Activated CD4-positive, alpha-beta memory T cell treated with anti-CD3 and anti-CD28 coated beads for 36 hours (primary cell): Measurements from ENCODE around the gene CCL24. TPM values are rescaled to one million over a fixed set of nuclear protein-coding genes. Genes with fewer than 3 reads are reported as not detected.

ENCODE experiments used
- CTCF ChIA-PET: fragments of 350-600 bp; sonication (Branson Sonifier 250); formaldehyde crosslinking; loops from one replicate; lab custom pipeline; 2021; ENCODE audit warnings: antibody characterized with exemption, inconsistent platforms; lab: Charles Lee
- POLR2A ChIA-PET: fragments of 350-600 bp; sonication (Branson Sonifier 250); formaldehyde crosslinking; loops from one replicate; lab custom pipeline; 2021; ENCODE audit warnings: antibody characterized with exemption; lab: Charles Lee
- DNase-seq: peaks from one replicate; pipeline ENCODE4 v3.0.0-alpha.2; 2020
- H3K27ac Mint-ChIP-seq: one replicate; pipeline ENCODE4 v1.8.0; 2021; ENCODE audit warnings: mixed read lengths
- H3K27me3 Mint-ChIP-seq: one replicate; pipeline ENCODE4 v1.8.0; 2021; ENCODE audit warnings: mixed read lengths
- H3K36me3 Mint-ChIP-seq: one replicate; pipeline ENCODE4 v1.8.0; 2021; ENCODE audit warnings: mixed read lengths
- H3K4me1 Mint-ChIP-seq: one replicate; pipeline ENCODE4 v1.8.0; 2021; ENCODE audit warnings: low read depth, mixed read lengths
- H3K4me3 Mint-ChIP-seq: one replicate; pipeline ENCODE4 v1.8.0; 2021; ENCODE audit warnings: mild to moderate bottlenecking, mixed read lengths
- H3K9me3 Mint-ChIP-seq: one replicate; pipeline ENCODE4 v1.8.0; 2021; ENCODE audit warnings: mixed read lengths
- intact Hi-C: fragments of 100-400 bp; cut with micrococcal nuclease; formaldehyde crosslinking; loops from one replicate; pipeline ENCODE4 v1.15.1; 2023
- total RNA-seq, 2 experiments: library from RNA; stranded (reverse); gene quantifications; one replicate each; pipeline ENCODE4 v1.2.3, GENCODE V29; 2021

CCL24 gene
- total RNA-seq, 2 experiments from 2014 or later = not detected

DNA sequence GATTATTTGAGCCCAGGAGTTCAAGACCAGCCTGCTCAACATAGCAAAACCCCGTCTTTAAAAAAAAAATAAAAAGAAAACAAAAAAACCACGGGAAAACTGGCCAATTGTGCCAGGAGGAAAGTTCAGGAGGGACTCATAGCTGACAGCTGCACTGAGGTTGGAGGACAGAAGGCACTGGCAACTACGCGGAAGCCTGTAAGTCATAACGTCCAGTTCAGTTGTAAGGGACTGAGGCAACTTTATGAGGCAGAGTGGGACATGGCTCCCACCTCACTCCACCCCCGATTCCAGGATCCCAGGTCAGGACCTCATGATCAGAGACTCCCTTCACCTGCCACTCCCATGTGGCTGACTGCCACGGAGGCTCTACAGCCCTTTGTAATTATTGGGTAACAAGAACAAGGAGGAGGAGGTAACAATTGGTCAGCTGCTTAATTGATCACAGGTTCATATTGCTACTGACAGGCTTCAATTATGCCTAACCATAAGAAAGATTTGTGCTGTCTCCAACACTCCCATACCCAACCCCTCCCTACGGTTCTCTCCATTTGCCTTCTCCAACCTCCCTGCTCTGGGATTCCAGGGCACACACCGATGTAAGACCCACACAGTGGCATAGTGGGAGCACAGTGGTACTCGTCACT is 1.9 kb upstream of the CCL24 start:
- POLR2A ChIA-PET = no interaction called here
- no peaks in the 10 kb centered on the region for H3K4me1 Mint-ChIP-seq
- CTCF ChIA-PET = no interaction called here
- no peak overlapping the region for H3K4me3 Mint-ChIP-seq
- H3K27me3 Mint-ChIP-seq = peaks cover 4% of the 10 kb centered on the region
- H3K9me3 Mint-ChIP-seq = no peaks in the 10 kb centered on the region
- H3K36me3 Mint-ChIP-seq = no peaks in the 10 kb centered on the region
- intact Hi-C loops = no loop called here
- no peak overlapping the region for H3K27ac Mint-ChIP-seq
- DNase-seq = no peak

DNA sequence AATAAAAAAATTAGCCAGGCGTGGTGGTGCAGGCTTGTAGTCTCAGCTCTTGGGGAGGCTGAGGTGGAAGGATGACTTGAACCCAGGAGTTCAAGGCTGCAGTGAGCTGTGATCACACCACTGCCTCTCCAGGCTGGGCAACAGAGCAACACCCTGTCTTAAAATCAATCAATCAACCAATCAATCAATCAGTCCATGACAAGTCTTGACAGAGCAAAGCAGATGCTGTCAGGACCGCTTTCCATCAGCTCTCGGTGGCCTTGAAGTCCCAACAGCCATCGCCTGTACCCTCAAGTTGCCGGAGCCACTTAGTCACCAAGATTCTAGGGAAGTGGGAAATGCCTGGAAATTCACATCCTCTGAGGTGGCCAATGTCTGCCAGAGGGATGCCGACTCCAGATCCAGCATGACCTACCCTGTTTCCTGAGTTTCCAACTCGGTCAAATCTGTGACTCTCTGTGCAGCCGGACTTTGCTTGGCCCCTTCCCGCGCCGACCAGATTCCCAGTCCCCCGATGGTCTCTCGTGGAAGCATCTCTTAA is 871 bp upstream of the CCL24 start:
- Mint-ChIP-seq H3K36me3 (no peaks in the 10 kb centered on the region), H3K4me1 (no peaks in the 10 kb centered on the region), H3K27me3 (peaks cover 4% of the 10 kb centered on the region), H3K27ac (no peak overlapping the region), H3K9me3 (no peaks in the 10 kb centered on the region), H3K4me3 (no peak overlapping the region)
- no peak for DNase-seq
- intact Hi-C loops = no loop called here
- POLR2A ChIA-PET = no interaction called here
- CTCF ChIA-PET = no interaction called here

- intact Hi-C loops = no loop called here
- Mint-ChIP-seq H3K4me3 (no peak overlapping the region), H3K27me3 (peaks cover 4% of the 10 kb centered on the region), H3K9me3 (no peaks in the 10 kb centered on the region), H3K36me3 (no peaks in the 10 kb centered on the region), H3K4me1 (no peaks in the 10 kb centered on the region), H3K27ac (no peak overlapping the region)
- CTCF ChIA-PET = interaction anchor here (0.6 kb wide), 1 partner anchor 375 kb away, joined by 3 read pairs; no protein-coding TSS in a partner anchor
- DNase-seq = no peak
- POLR2A ChIA-PET = no interaction called here
Observed at GRCh38 chr7:75813084-75813483, 522 bp downstream of the CCL24 start.

GRCh38 chr7:75811894-75812678 is 1.5 kb downstream of the CCL24 start:
- ChIA-PET POLR2A (no interaction called here), CTCF (no interaction called here)
- peaks cover 4% of the 10 kb centered on the region for H3K27me3 Mint-ChIP-seq
- no peaks in the 10 kb centered on the region for H3K4me1 Mint-ChIP-seq
- intact Hi-C loops = no loop called here
- no peaks in the 10 kb centered on the region for H3K36me3 Mint-ChIP-seq
- no peak overlapping the region for H3K27ac Mint-ChIP-seq
- no peak overlapping the region for H3K4me3 Mint-ChIP-seq
- DNase-seq = no peak
- peaks cover 8% of the 10 kb centered on the region for H3K9me3 Mint-ChIP-seq

GRCh38 chr7:75809396-75809795 is 4.2 kb downstream of the CCL24 start:
- POLR2A ChIA-PET = no interaction called here
- CTCF ChIA-PET = no interaction called here
- Mint-ChIP-seq H3K4me3 (no peak overlapping the region), H3K4me1 (no peaks in the 10 kb centered on the region), H3K27ac (no peak overlapping the region), H3K36me3 (peaks cover 4% of the 10 kb centered on the region), H3K27me3 (peaks cover 4% of the 10 kb centered on the region), H3K9me3 (peaks cover 15% of the 10 kb centered on the region)
- intact Hi-C loops = no loop called here
- DNase-seq = no peak

DNA sequence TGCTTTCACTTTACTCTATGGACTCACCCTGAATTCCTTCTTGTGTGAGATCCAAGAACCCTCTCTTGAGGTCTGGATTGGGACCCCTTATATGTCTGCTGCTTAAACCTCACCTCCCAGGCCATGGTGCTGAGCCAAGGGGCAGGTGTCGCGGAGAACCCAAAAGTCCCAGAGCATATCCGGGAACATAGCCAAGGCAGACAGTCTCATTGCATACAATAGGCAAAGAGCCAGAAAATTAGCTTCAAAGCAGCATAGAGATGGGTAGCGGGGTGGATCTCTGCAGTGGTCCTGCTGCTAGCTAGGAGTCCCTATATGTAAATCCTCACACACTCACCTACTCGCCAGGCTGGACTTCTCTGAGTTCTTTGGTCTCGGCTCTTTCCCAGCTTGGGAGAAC is 5.5 kb downstream of the CCL24 start:
- POLR2A ChIA-PET = no interaction called here
- Mint-ChIP-seq H3K36me3 (peaks cover 5% of the 10 kb centered on the region), H3K4me1 (no peaks in the 10 kb centered on the region), H3K9me3 (peaks cover 15% of the 10 kb centered on the region), H3K4me3 (no peak overlapping the region), H3K27me3 (peaks cover 2% of the 10 kb centered on the region), H3K27ac (no peak overlapping the region)
- no peak for DNase-seq
- intact Hi-C loops = no loop called here
- CTCF ChIA-PET = no interaction called here

DNA sequence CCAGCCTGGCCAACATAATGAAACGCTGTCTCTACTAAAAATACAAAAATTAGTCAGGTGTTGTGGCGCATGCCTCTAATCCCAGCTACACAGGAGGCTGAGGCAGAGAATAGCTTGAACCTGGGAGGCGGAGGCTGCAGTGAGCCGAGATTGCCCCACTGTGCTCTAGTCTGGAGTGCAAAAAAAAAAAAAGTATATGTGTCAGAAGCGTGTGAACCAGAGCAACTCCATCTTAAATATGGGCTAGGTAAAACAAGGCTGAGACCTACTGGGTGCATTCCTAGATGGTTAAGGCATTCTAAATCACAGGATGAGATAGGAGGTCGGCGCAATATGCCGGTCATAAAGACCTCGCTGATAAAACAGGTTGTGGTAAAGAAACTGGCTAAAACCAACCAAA is 6.2 kb downstream of the CCL24 start:
- Mint-ChIP-seq H3K9me3 (peaks cover 15% of the 10 kb centered on the region), H3K4me3 (no peak overlapping the region), H3K27me3 (peaks cover 2% of the 10 kb centered on the region), H3K4me1 (no peaks in the 10 kb centered on the region), H3K27ac (no peak overlapping the region), H3K36me3 (peaks cover 5% of the 10 kb centered on the region)
- CTCF ChIA-PET = no interaction called here
- intact Hi-C loops = no loop called here
- POLR2A ChIA-PET = no interaction called here
- no peak for DNase-seq

GRCh38 chr7:75806560-75807307 is 6.9 kb downstream of the CCL24 start:
- intact Hi-C loops = no loop called here
- Mint-ChIP-seq H3K27me3 (peaks cover 1% of the 10 kb centered on the region), H3K4me3 (no peak overlapping the region), H3K36me3 (peaks cover 5% of the 10 kb centered on the region), H3K4me1 (no peaks in the 10 kb centered on the region), H3K27ac (no peak overlapping the region), H3K9me3 (peaks cover 15% of the 10 kb centered on the region)
- ChIA-PET POLR2A (no interaction called here), CTCF (no interaction called here)
- DNase-seq = no peak

DNA sequence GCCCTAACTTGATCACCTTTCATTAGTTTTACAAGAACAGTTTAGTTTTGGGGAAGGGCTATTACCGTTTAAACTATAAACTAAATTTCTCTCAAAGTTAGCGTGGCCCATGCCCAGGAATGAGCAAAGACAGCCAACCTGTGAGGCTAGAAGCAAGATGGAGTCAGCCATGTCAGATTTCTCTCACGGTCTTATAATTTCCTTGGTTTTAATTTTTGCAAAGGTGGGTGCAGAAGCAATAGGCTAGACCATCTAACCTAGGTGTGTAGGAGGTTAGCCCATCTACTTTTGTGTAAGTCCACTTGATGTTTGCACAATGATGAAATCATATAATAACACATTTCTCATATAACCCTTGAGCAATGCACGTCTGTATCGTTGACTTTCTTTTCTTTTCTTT is 8.9 kb downstream of the CCL24 start:
- no peak for DNase-seq
- H3K27ac Mint-ChIP-seq = no peak overlapping the region
- H3K4me3 Mint-ChIP-seq = no peak overlapping the region
- H3K27me3 Mint-ChIP-seq = peaks cover 2% of the 10 kb centered on the region
- H3K36me3 Mint-ChIP-seq = peaks cover 5% of the 10 kb centered on the region
- no peaks in the 10 kb centered on the region for H3K4me1 Mint-ChIP-seq
- CTCF ChIA-PET = no interaction called here
- H3K9me3 Mint-ChIP-seq = peaks cover 15% of the 10 kb centered on the region
- intact Hi-C loops = no loop called here
- POLR2A ChIA-PET = no interaction called here

GRCh38 chr7:75804004-75804403 is 9.6 kb downstream of the CCL24 start:
- ChIA-PET CTCF (no interaction called here), POLR2A (no interaction called here)
- H3K36me3 Mint-ChIP-seq = peaks cover 5% of the 10 kb centered on the region
- peaks cover 15% of the 10 kb centered on the region for H3K9me3 Mint-ChIP-seq
- peaks cover 2% of the 10 kb centered on the region for H3K27me3 Mint-ChIP-seq
- intact Hi-C loops = no loop called here
- no peaks in the 10 kb centered on the region for H3K4me1 Mint-ChIP-seq
- no peak overlapping the region for H3K27ac Mint-ChIP-seq
- no peak overlapping the region for H3K4me3 Mint-ChIP-seq
- DNase-seq = no peak

DNA sequence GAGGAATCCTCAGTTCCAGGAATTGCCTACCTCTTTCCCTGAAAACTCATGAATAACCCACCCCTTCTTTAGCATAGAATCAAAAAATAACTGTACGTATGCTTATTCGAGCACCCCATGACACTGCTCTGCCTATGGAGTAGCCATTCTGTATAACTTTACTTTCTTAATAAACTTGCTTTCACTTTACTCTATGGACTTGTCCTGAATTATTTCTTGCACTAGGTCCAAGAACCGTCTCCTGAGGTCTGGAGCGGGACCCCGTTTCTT is 11.1 kb downstream of the CCL24 start:
- Mint-ChIP-seq H3K27me3 (peaks cover 2% of the 10 kb centered on the region), H3K36me3 (peaks cover 5% of the 10 kb centered on the region), H3K27ac (no peak overlapping the region), H3K4me1 (no peaks in the 10 kb centered on the region), H3K4me3 (no peak overlapping the region), H3K9me3 (peaks cover 12% of the 10 kb centered on the region)
- DNase-seq = no peak
- intact Hi-C loops = no loop called here
- ChIA-PET CTCF (no interaction called here), POLR2A (no interaction called here)

GRCh38 chr7:75798770-75799169 is 14.8 kb downstream of the CCL24 start:
- no peaks in the 10 kb centered on the region for H3K4me1 Mint-ChIP-seq
- no peak overlapping the region for H3K27ac Mint-ChIP-seq
- POLR2A ChIA-PET = no interaction called here
- H3K9me3 Mint-ChIP-seq = no peaks in the 10 kb centered on the region
- DNase-seq = no peak
- CTCF ChIA-PET = interaction anchor here (0.9 kb wide), 1 partner anchor 222 kb away, joined by 3 read pairs; no protein-coding TSS in a partner anchor
- no peaks in the 10 kb centered on the region for H3K36me3 Mint-ChIP-seq
- peaks cover 2% of the 10 kb centered on the region for H3K27me3 Mint-ChIP-seq
- intact Hi-C loops = no loop called here
- H3K4me3 Mint-ChIP-seq = no peak overlapping the region
